ENCODE results near the gene RNF214. TPM values are rescaled to one million over a fixed set of nuclear protein-coding genes. Genes with fewer than 3 reads are reported as not detected.

The RNF214 gene
- total and polyA plus RNA-seq, 7 donors = 6.2 to 23.8 (median 11.1) TPM

GRCh38 chr11:117238221-117238620 is 5.8 kb downstream of the RNF214 start:
- intact Hi-C loops (cut with DNase I) = no loop called here
- no peak for DNase-seq
- H3K27ac ChIP-seq = no peak overlapping the region
- H3K36me3 ChIP-seq = peaks cover 4 to 63% (median 22%) of the 10 kb centered on the region in 4 donors
- H3K4me1 ChIP-seq = peaks cover 0 to 12% (median 9%) of the 10 kb centered on the region in 4 donors
- TF ChIP-seq CTCF (IDR thresholded peaks at IDR 0.05) (no peak), POLR2A (IDR thresholded peaks at IDR 0.05) (no peak), POLR2AphosphoS5 (IDR thresholded peaks at IDR 0.05) (no peak), EP300 (IDR thresholded peaks at IDR 0.05) (no peak)
- H3K4me3 ChIP-seq = no peak overlapping the region
- H3K9me3 ChIP-seq = no peaks in the 10 kb centered on the region
- WGBS, 2 donors = 92 to 94% methylated on average over 5 of the region's 5 CpGs
- no peaks in the 10 kb centered on the region for H3K27me3 ChIP-seq

- 85 to 87% methylated on average over 6 of the region's 6 CpGs for WGBS, 2 donors
- intact Hi-C loops (cut with DNase I) = no loop called here
- Histone ChIP-seq H3K9me3 (no peaks in the 10 kb centered on the region), H3K27me3 (no peaks in the 10 kb centered on the region), H3K4me1 (peaks cover 0 to under 1% (median 0%) of the 10 kb centered on the region in 4 donors), H3K4me3 (no peak overlapping the region), H3K27ac (no peak overlapping the region), H3K36me3 (peaks cover 4 to 74% (median 26%) of the 10 kb centered on the region in 4 donors)
- DNase-seq = no peak
- TF ChIP-seq CTCF (IDR thresholded peaks at IDR 0.05) = no peak
- TF ChIP-seq EP300 (IDR thresholded peaks at IDR 0.05) = no peak
- no peak for TF ChIP-seq POLR2A (IDR thresholded peaks at IDR 0.05)
- TF ChIP-seq POLR2AphosphoS5 (IDR thresholded peaks at IDR 0.05) = no peak
Observed at GRCh38 chr11:117239295-117239694, 6.8 kb downstream of the RNF214 start.

- TF ChIP-seq POLR2A (IDR thresholded peaks at IDR 0.05) (no peak), POLR2AphosphoS5 (IDR thresholded peaks at IDR 0.05) (no peak), CTCF (IDR thresholded peaks at IDR 0.05) (no peak), EP300 (IDR thresholded peaks at IDR 0.05) (no peak)
- Histone ChIP-seq H3K36me3 (peaks cover 3 to 81% (median 36%) of the 10 kb centered on the region in 4 donors), H3K4me1 (no peaks in the 10 kb centered on the region), H3K9me3 (no peaks in the 10 kb centered on the region), H3K27ac (no peak overlapping the region), H3K27me3 (no peaks in the 10 kb centered on the region), H3K4me3 (no peak overlapping the region)
- WGBS, 2 donors = 94 to 97% methylated on average over 4 of the region's 4 CpGs
- DNase-seq = no peak
- intact Hi-C loops (cut with DNase I) = no loop called here
Observed at GRCh38 chr11:117248341-117248740, 15.9 kb downstream of the RNF214 start.

GRCh38 chr11:117249571-117249970 is 17.1 kb downstream of the RNF214 start:
- DNase-seq = no peak
- intact Hi-C loops (cut with DNase I) = no loop called here
- H3K4me1 ChIP-seq = no peaks in the 10 kb centered on the region
- H3K9me3 ChIP-seq = no peaks in the 10 kb centered on the region
- no peak overlapping the region for H3K4me3 ChIP-seq
- no peaks in the 10 kb centered on the region for H3K27me3 ChIP-seq
- peaks cover 3 to 77% (median 34%) of the 10 kb centered on the region in 4 donors for H3K36me3 ChIP-seq
- 72 to 84% methylated on average over 4 of the region's 4 CpGs for WGBS, 2 donors
- no peak overlapping the region for H3K27ac ChIP-seq
- TF ChIP-seq POLR2A (IDR thresholded peaks at IDR 0.05) (no peak), CTCF (IDR thresholded peaks at IDR 0.05) (no peak), EP300 (IDR thresholded peaks at IDR 0.05) (no peak), POLR2AphosphoS5 (IDR thresholded peaks at IDR 0.05) (no peak)

- intact Hi-C loops (cut with DNase I) = no loop called here
- WGBS, 2 donors = 92 to 93% methylated on average over 10 of the region's 10 CpGs
- DNase-seq = no peak
- Histone ChIP-seq H3K27ac (no peak overlapping the region), H3K36me3 (peaks cover 0 to 75% (median 25%) of the 10 kb centered on the region in 4 donors), H3K27me3 (no peaks in the 10 kb centered on the region), H3K4me3 (no peak overlapping the region), H3K9me3 (no peaks in the 10 kb centered on the region), H3K4me1 (no peaks in the 10 kb centered on the region)
- no peak for TF ChIP-seq EP300 (IDR thresholded peaks at IDR 0.05)
- TF ChIP-seq POLR2A (IDR thresholded peaks at IDR 0.05) = no peak
- no peak for TF ChIP-seq CTCF (IDR thresholded peaks at IDR 0.05)
- TF ChIP-seq POLR2AphosphoS5 (IDR thresholded peaks at IDR 0.05) = no peak
Observed at GRCh38 chr11:117251506-117251905, 19.0 kb downstream of the RNF214 start.
